ENCODE results near the gene KCNMA1. TPM values are rescaled to one million over a fixed set of nuclear protein-coding genes. Genes with fewer than 3 reads are reported as not detected.

KCNMA1 gene
- total and polyA plus RNA-seq, 4 experiments from 2014 or later = 0.26 TPM; not detected in 3

GRCh38 chr10:76937181-76937600 is 700.4 kb downstream of the KCNMA1 start:
- H3K4me1 Mint-ChIP-seq = no peaks in the 10 kb centered on the region
- no peaks in the 10 kb centered on the region for H3K4me1 ChIP-seq (ENCODE audit: insufficient read depth, low read length)
- DNase-seq = no peak
- intact Hi-C loops (cut with micrococcal nuclease) = no loop called here
- CTCF ChIA-PET (ENCODE audit: partially characterized antibody) = no interaction called here
- no peak overlapping the region for H3K27ac Mint-ChIP-seq
- no peaks in the 10 kb centered on the region for H3K36me3 ChIP-seq (ENCODE audit: insufficient read depth, low read length)
- H3K4me3 ChIP-seq (ENCODE audit: low read length in 2 of 2) = no peak overlapping the region
- no peak overlapping the region for H3K27ac ChIP-seq (ENCODE audit: low read depth, low read length)
- H3K36me3 Mint-ChIP-seq = no peaks in the 10 kb centered on the region
- H3K4me3 Mint-ChIP-seq = no peak overlapping the region
- H3K27me3 ChIP-seq (ENCODE audit: insufficient read depth, low read length) = no peaks in the 10 kb centered on the region
- H3K27me3 Mint-ChIP-seq = peaks cover 0 to 3% of the 10 kb centered on the region in 2 donors
- peaks cover 0 to 5% (median 0%) of the 10 kb centered on the region in 8 donors for H3K9me3 Mint-ChIP-seq
- H3K9me3 ChIP-seq (ENCODE audit: control insufficient read depth in 1 of 2, low read length in 2 of 2) = no peaks in the 10 kb centered on the region
- POLR2A ChIA-PET (ENCODE audit: partially characterized antibody) = no interaction called here

- H3K36me3 Mint-ChIP-seq = no peaks in the 10 kb centered on the region
- no peaks in the 10 kb centered on the region for H3K36me3 ChIP-seq (ENCODE audit: insufficient read depth, low read length)
- H3K27me3 ChIP-seq (ENCODE audit: insufficient read depth, low read length) = no peaks in the 10 kb centered on the region
- H3K27me3 Mint-ChIP-seq = peaks cover 0 to 3% of the 10 kb centered on the region in 2 donors
- H3K4me1 Mint-ChIP-seq = no peaks in the 10 kb centered on the region
- intact Hi-C loops (cut with micrococcal nuclease) = no loop called here
- peaks cover 0 to 5% (median under 1%) of the 10 kb centered on the region in 8 donors for H3K9me3 Mint-ChIP-seq
- H3K9me3 ChIP-seq (ENCODE audit: control insufficient read depth in 1 of 2, low read length in 2 of 2) = no peaks in the 10 kb centered on the region
- DNase-seq = no peak
- ChIA-PET POLR2A (ENCODE audit: partially characterized antibody) (no interaction called here), CTCF (ENCODE audit: partially characterized antibody) (no interaction called here)
- H3K4me3 Mint-ChIP-seq = no peak overlapping the region
- H3K27ac ChIP-seq (ENCODE audit: low read depth, low read length) = no peak overlapping the region
- H3K4me3 ChIP-seq (ENCODE audit: low read length in 2 of 2) = no peak overlapping the region
- H3K4me1 ChIP-seq (ENCODE audit: insufficient read depth, low read length) = no peaks in the 10 kb centered on the region
- H3K27ac Mint-ChIP-seq = no peak overlapping the region
These were observed 701.5 kb downstream of the KCNMA1 start for GRCh38 chr10:76935941-76936613.

- no peaks in the 10 kb centered on the region for H3K27me3 ChIP-seq (ENCODE audit: insufficient read depth, low read length)
- Mint-ChIP-seq H3K9me3 (peaks cover 0 to 8% (median 2%) of the 10 kb centered on the region in 8 donors), H3K27ac (no peak overlapping the region), H3K36me3 (no peaks in the 10 kb centered on the region), H3K4me3 (no peak overlapping the region), H3K4me1 (no peaks in the 10 kb centered on the region), H3K27me3 (no peaks in the 10 kb centered on the region)
- H3K4me3 ChIP-seq (ENCODE audit: low read length in 2 of 2) = no peak overlapping the region
- intact Hi-C loops (cut with micrococcal nuclease) = no loop called here
- ChIA-PET CTCF (ENCODE audit: partially characterized antibody) (no interaction called here), POLR2A (ENCODE audit: partially characterized antibody) (no interaction called here)
- no peak for DNase-seq
- H3K36me3 ChIP-seq (ENCODE audit: insufficient read depth, low read length) = no peaks in the 10 kb centered on the region
- no peaks in the 10 kb centered on the region for H3K9me3 ChIP-seq (ENCODE audit: control insufficient read depth in 1 of 2, low read length in 2 of 2)
- H3K27ac ChIP-seq (ENCODE audit: low read depth, low read length) = no peak overlapping the region
- no peaks in the 10 kb centered on the region for H3K4me1 ChIP-seq (ENCODE audit: insufficient read depth, low read length)
These were observed 709.0 kb downstream of the KCNMA1 start for GRCh38 chr10:76928565-76928964.

GRCh38 chr10:76925636-76926405 is 711.8 kb downstream of the KCNMA1 start:
- H3K36me3 ChIP-seq (ENCODE audit: insufficient read depth, low read length) = no peaks in the 10 kb centered on the region
- ChIA-PET POLR2A (ENCODE audit: partially characterized antibody) (no interaction called here), CTCF (ENCODE audit: partially characterized antibody) (interaction anchor here (0.6 kb wide), 1 partner anchor 35 kb away, joined by 3 read pairs; no protein-coding TSS in a partner anchor)
- Mint-ChIP-seq H3K36me3 (no peaks in the 10 kb centered on the region), H3K9me3 (peaks cover 0 to 6% (median 1%) of the 10 kb centered on the region in 8 donors), H3K27me3 (no peaks in the 10 kb centered on the region), H3K27ac (no peak overlapping the region), H3K4me3 (no peak overlapping the region), H3K4me1 (no peaks in the 10 kb centered on the region)
- intact Hi-C loops (cut with micrococcal nuclease) = no loop called here
- no peak for DNase-seq
- H3K4me3 ChIP-seq (ENCODE audit: low read length in 2 of 2) = no peak overlapping the region
- no peaks in the 10 kb centered on the region for H3K9me3 ChIP-seq (ENCODE audit: control insufficient read depth in 1 of 2, low read length in 2 of 2)
- H3K27me3 ChIP-seq (ENCODE audit: insufficient read depth, low read length) = no peaks in the 10 kb centered on the region
- H3K4me1 ChIP-seq (ENCODE audit: insufficient read depth, low read length) = no peaks in the 10 kb centered on the region
- H3K27ac ChIP-seq (ENCODE audit: low read depth, low read length) = no peak overlapping the region

DNA sequence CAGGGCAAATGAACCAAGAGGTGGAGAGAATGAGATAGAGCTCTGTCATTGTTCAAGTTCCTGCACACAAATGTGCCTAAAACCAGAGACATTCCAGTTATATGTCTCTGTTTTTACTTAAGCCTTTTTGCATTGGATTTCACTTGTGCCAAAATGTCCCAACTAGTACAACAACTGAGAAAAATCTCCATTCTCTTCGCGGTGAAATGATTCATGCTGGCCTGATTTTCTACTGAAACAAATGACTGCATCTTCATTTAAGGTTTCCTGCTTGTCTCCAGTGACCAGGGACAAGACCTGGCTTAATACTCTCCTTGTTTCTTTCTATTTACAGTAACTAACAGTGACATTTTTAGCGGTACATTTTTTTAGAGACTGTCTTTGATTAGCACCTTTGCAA is 714.9 kb downstream of the KCNMA1 start:
- H3K27ac ChIP-seq (ENCODE audit: low read depth, low read length) = no peak overlapping the region
- ChIA-PET CTCF (ENCODE audit: partially characterized antibody) (no interaction called here), POLR2A (ENCODE audit: partially characterized antibody) (no interaction called here)
- H3K4me1 ChIP-seq (ENCODE audit: insufficient read depth, low read length) = no peaks in the 10 kb centered on the region
- H3K36me3 Mint-ChIP-seq = no peaks in the 10 kb centered on the region
- no peaks in the 10 kb centered on the region for H3K9me3 ChIP-seq (ENCODE audit: control insufficient read depth in 1 of 2, low read length in 2 of 2)
- no peak overlapping the region for H3K27ac Mint-ChIP-seq
- H3K9me3 Mint-ChIP-seq = peaks cover 0 to 2% (median 0%) of the 10 kb centered on the region in 8 donors
- no peaks in the 10 kb centered on the region for H3K27me3 Mint-ChIP-seq
- H3K36me3 ChIP-seq (ENCODE audit: insufficient read depth, low read length) = no peaks in the 10 kb centered on the region
- no peaks in the 10 kb centered on the region for H3K27me3 ChIP-seq (ENCODE audit: insufficient read depth, low read length)
- intact Hi-C loops (cut with micrococcal nuclease) = no loop called here
- no peaks in the 10 kb centered on the region for H3K4me1 Mint-ChIP-seq
- DNase-seq = no peak
- H3K4me3 ChIP-seq (ENCODE audit: low read length in 2 of 2) = no peak overlapping the region
- H3K4me3 Mint-ChIP-seq = no peak overlapping the region

DNA sequence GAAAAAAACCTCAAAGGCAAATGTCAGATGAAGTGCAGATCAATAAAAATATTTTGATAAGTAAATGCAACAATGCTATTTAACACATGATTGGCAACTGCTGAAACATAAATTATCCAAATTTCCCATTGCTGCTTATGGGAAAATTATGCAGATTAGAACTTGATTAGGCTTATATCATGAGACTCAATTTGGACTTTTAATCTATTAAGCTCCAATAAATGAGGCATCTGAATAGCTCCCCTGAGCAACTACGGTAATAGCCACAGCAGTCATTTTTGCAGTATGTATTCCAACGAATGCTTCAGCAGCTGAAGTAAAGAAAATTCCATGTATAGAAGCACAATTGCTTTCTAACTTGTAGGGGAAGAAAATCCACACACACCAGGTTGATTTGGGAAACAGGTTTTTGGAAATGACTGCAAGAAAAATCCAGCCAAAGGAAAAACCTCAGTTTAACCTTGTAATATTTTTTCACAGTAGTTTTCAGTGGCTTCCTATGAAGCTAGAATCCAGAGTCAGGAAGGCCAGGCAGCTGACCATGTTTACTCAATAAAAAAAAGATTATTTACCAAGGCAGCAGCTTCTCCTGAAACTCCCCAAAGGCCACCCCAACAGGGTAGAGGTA is 716.1 kb downstream of the KCNMA1 start:
- Histone ChIP-seq H3K9me3 (ENCODE audit: control insufficient read depth in 1 of 2, low read length in 2 of 2) (no peaks in the 10 kb centered on the region), H3K27ac (ENCODE audit: low read depth, low read length) (no peak overlapping the region), H3K27me3 (ENCODE audit: insufficient read depth, low read length) (no peaks in the 10 kb centered on the region), H3K4me3 (ENCODE audit: low read length in 2 of 2) (no peak overlapping the region), H3K36me3 (ENCODE audit: insufficient read depth, low read length) (no peaks in the 10 kb centered on the region), H3K4me1 (ENCODE audit: insufficient read depth, low read length) (no peaks in the 10 kb centered on the region)
- Mint-ChIP-seq H3K36me3 (no peaks in the 10 kb centered on the region), H3K4me1 (no peaks in the 10 kb centered on the region), H3K9me3 (peaks cover 0 to 2% (median 0%) of the 10 kb centered on the region in 8 donors), H3K27me3 (no peaks in the 10 kb centered on the region), H3K4me3 (no peak overlapping the region), H3K27ac (no peak overlapping the region)
- DNase-seq = no peak
- intact Hi-C loops (cut with micrococcal nuclease) = no loop called here
- ChIA-PET POLR2A (ENCODE audit: partially characterized antibody) (no interaction called here), CTCF (ENCODE audit: partially characterized antibody) (no interaction called here)

- no peak for DNase-seq
- H3K27ac ChIP-seq (ENCODE audit: low read depth, low read length) = no peak overlapping the region
- ChIA-PET CTCF (ENCODE audit: partially characterized antibody) (no interaction called here), POLR2A (ENCODE audit: partially characterized antibody) (no interaction called here)
- Mint-ChIP-seq H3K27me3 (no peaks in the 10 kb centered on the region), H3K36me3 (no peaks in the 10 kb centered on the region), H3K9me3 (peaks cover 0 to 2% (median 0%) of the 10 kb centered on the region in 8 donors), H3K4me3 (no peak overlapping the region), H3K4me1 (no peaks in the 10 kb centered on the region), H3K27ac (no peak overlapping the region)
- no peak overlapping the region for H3K4me3 ChIP-seq (ENCODE audit: low read length in 2 of 2)
- H3K36me3 ChIP-seq (ENCODE audit: insufficient read depth, low read length) = no peaks in the 10 kb centered on the region
- intact Hi-C loops (cut with micrococcal nuclease) = no loop called here
- H3K4me1 ChIP-seq (ENCODE audit: insufficient read depth, low read length) = no peaks in the 10 kb centered on the region
- no peaks in the 10 kb centered on the region for H3K27me3 ChIP-seq (ENCODE audit: insufficient read depth, low read length)
- H3K9me3 ChIP-seq (ENCODE audit: control insufficient read depth in 1 of 2, low read length in 2 of 2) = no peaks in the 10 kb centered on the region
These were observed 717.0 kb downstream of the KCNMA1 start for GRCh38 chr10:76920581-76920980.

Data from CD4-positive, alpha-beta memory T cell (primary cell).